Liver (tissue), 9 donors: ENCODE data around the gene OR52I2. TPM values are rescaled to one million over a fixed set of nuclear protein-coding genes. Genes with fewer than 3 reads are reported as not detected.

Source experiments
- DNase-seq: peaks from one replicate; pipeline ENCODE4 v3.0.0-alpha.2; 2017; ENCODE audit warnings: low spot score
- H3K27ac ChIP-seq, 2 donors: one replicate each; pipeline ENCODE4 v1.7.0; 2013; ENCODE audit warnings: inconsistent platforms in 2 of 2, low read length in 2 of 2, control low read depth in 1 of 2, low read depth in 1 of 2, mild to moderate bottlenecking in 1 of 2
- H3K27me3 ChIP-seq, 4 donors: one replicate each; pipeline versions ENCODE4 v1.6.1 to v1.7.0; 2013; ENCODE audit warnings: low read length in 3 of 4, inconsistent platforms in 1 of 4, mild to moderate bottlenecking in 1 of 4, moderate library complexity in 1 of 4; ENCODE audit not compliant: control insufficient read depth in 4 of 4, insufficient read depth in 4 of 4
- H3K36me3 ChIP-seq, 4 donors: one replicate each; pipeline versions ENCODE4 v1.6.1 to v1.7.0; 2013; ENCODE audit warnings: low read length in 3 of 4, mild to moderate bottlenecking in 3 of 4, low read depth in 1 of 4, moderate library complexity in 1 of 4; ENCODE audit not compliant: control insufficient read depth in 4 of 4, insufficient read depth in 3 of 4
- H3K4me1 ChIP-seq, 4 donors: one replicate each; pipeline versions ENCODE4 v1.6.1 to v1.7.0; 2013; ENCODE audit warnings: low read length in 3 of 4, mild to moderate bottlenecking in 3 of 4, moderate library complexity in 1 of 4; ENCODE audit not compliant: control insufficient read depth in 4 of 4, insufficient read depth in 4 of 4
- H3K4me3 ChIP-seq, 3 donors: one replicate each; pipeline versions ENCODE4 v1.6.1 to v1.7.0; 2013; ENCODE audit warnings: low read length in 3 of 3, control low read depth in 1 of 3, low read depth in 1 of 3, mild to moderate bottlenecking in 1 of 3
- H3K9ac ChIP-seq, 2 donors: one replicate each; pipeline ENCODE4 v1.7.0; 2013; ENCODE audit warnings: low read length in 2 of 2, mild to moderate bottlenecking in 2 of 2, moderate library complexity in 2 of 2, control low read depth in 1 of 2, low read depth in 1 of 2
- H3K9me3 ChIP-seq, 4 donors: one replicate each; pipeline versions ENCODE4 v1.6.1 to v1.7.0; 2013; ENCODE audit warnings: low read length in 3 of 4; ENCODE audit not compliant: control insufficient read depth in 4 of 4
- ATF3 ChIP-seq: IDR thresholded peaks from 2 replicates; pipeline ENCODE4 v1.6.1; 2016; ENCODE audit warnings: antibody characterized with exemption
- CTCF ChIP-seq: fragments of 150-350 bp; IDR thresholded peaks from 2 replicates; pipeline ENCODE4 v1.5.1; 2017; ENCODE audit warnings: improper control_type of control experiment, low read depth, low read length; ENCODE audit not compliant: missing input control
- EGR1 ChIP-seq, 2 donors: IDR thresholded peaks; 2 replicates each; pipeline ENCODE4 v1.6.1; 2016 to 2018; ENCODE audit warnings: antibody characterized with exemption in 2 of 2, low read depth in 2 of 2
- FOXA1 ChIP-seq: IDR thresholded peaks from 2 replicates; pipeline ENCODE4 v1.6.1; 2016; ENCODE audit warnings: antibody characterized with exemption
- GABPA ChIP-seq, 2 donors: IDR thresholded peaks in 1 of 2; conservative IDR thresholded peaks in 1 of 2; 2 replicates each; pipeline ENCODE4 v1.6.1; 2016; ENCODE audit warnings: antibody characterized with exemption in 2 of 2, mild to moderate bottlenecking in 1 of 2, moderate library complexity in 1 of 2
- HNF4A ChIP-seq, 2 donors: conservative IDR thresholded peaks; 2 replicates each; pipeline ENCODE4 v1.6.1; 2016; ENCODE audit warnings: antibody characterized with exemption in 2 of 2, mild to moderate bottlenecking in 2 of 2
- MAX ChIP-seq: IDR thresholded peaks from 2 replicates; pipeline ENCODE4 v1.6.1; 2016; ENCODE audit warnings: antibody characterized with exemption
- NR2F2 ChIP-seq: IDR thresholded peaks from 2 replicates; pipeline ENCODE4 v1.6.1; 2016; ENCODE audit warnings: antibody characterized with exemption
- RAD21 ChIP-seq, 2 donors: IDR thresholded peaks; 2 replicates each; pipeline ENCODE4 v1.6.1; 2016; ENCODE audit warnings: antibody characterized with exemption in 2 of 2, mild to moderate bottlenecking in 2 of 2
- RXRA ChIP-seq, 2 donors: IDR thresholded peaks; 2 replicates each; pipeline ENCODE4 v1.6.1; 2017 to 2018; ENCODE audit warnings: antibody characterized with exemption in 2 of 2, mild to moderate bottlenecking in 1 of 2
- SP1 ChIP-seq: IDR thresholded peaks from 2 replicates; pipeline ENCODE4 v1.6.1; 2018; ENCODE audit warnings: antibody characterized with exemption, mild to moderate bottlenecking
- TAF1 ChIP-seq: conservative IDR thresholded peaks from 2 replicates; pipeline ENCODE4 v1.6.1; 2016; ENCODE audit warnings: antibody characterized with exemption, mild to moderate bottlenecking
- YY1 ChIP-seq: IDR thresholded peaks from 2 replicates; pipeline ENCODE4 v1.6.1; 2016; ENCODE audit warnings: antibody characterized with exemption, mild to moderate bottlenecking
- ZBTB33 ChIP-seq: IDR thresholded peaks from 2 replicates; pipeline ENCODE4 v1.6.1; 2016; ENCODE audit warnings: antibody characterized with exemption
- WGBS: extraction: QIAGEN DNeasy Blood & Tissue Kit; methylation state at CpG from one replicate; pipeline ENCODE4 v1.1.7; 2013; 5-methylcytosine and 5-hydroxymethylcytosine counted together
- polyA plus RNA-seq, 2 donors: library from polyadenylated mRNA; stranded (reverse) in 1 of 2; unstranded in 1 of 2; fragments of 200-250 nt in 1 of 2; fragments of >200 nt in 1 of 2; fragmentation: Nextera tagmentation in 1 of 2; extraction: Ambion mirVana in 1 of 2; gene quantifications; one replicate each; pipeline versions ENCODE4 v1.2.1 to v1.2.3, GENCODE V29; 2013 to 2015
- total RNA-seq, 2 donors: library from RNA; depleted of rRNA; stranded (reverse); fragments of >200 nt; gene quantifications; one replicate each; pipeline ENCODE4 v1.2.3, GENCODE V29; 2014
- donor health status: healthy.
- donor health status: healthy.
- donor health status: healthy.
- donor health status: healthy.
- donor health status: healthy.

The OR52I2 gene
- total and polyA plus RNA-seq, 4 donors: under 0.01 TPM; not detected in 3

- TF ChIP-seq ATF3: no peak
- no peak for TF ChIP-seq ZBTB33
- no peak for TF ChIP-seq RAD21 (IDR thresholded peaks at IDR 0.05)
- TF ChIP-seq RXRA (IDR thresholded peaks at IDR 0.05): no peak
These were observed 16.2 kb upstream of the OR52I2 start (continued) for GRCh38 chr11:4565371-4565770.

GRCh38 chr11:4569075-4569474, 12.5 kb upstream of the OR52I2 start:
- H3K9me3 ChIP-seq: peaks cover 0 to 3% (median 1%) of the 10 kb centered on the region in 4 donors
- H3K9ac ChIP-seq: no peak overlapping the region
- H3K27ac ChIP-seq: no peak overlapping the region
- no peaks in the 10 kb centered on the region for H3K27me3 ChIP-seq
- no peaks in the 10 kb centered on the region for H3K36me3 ChIP-seq
- DNase-seq: no peak
- no peak overlapping the region for H3K4me3 ChIP-seq
- 89% methylated on average over 18 of the region's 18 CpGs for WGBS
- H3K4me1 ChIP-seq: no peaks in the 10 kb centered on the region
- TF ChIP-seq EGR1 (IDR thresholded peaks at IDR 0.05; ENCODE audit: low read depth in 2 of 2) (no peak), ATF3 (no peak), RAD21 (IDR thresholded peaks at IDR 0.05) (no peak), TAF1 (no peak), RXRA (IDR thresholded peaks at IDR 0.05) (no peak)

GRCh38 chr11:4576880-4577279, 4.7 kb upstream of the OR52I2 start:
- TF ChIP-seq ZBTB33 (no peak), SP1 (no peak), GABPA (IDR thresholded peaks at IDR 0.05 in 1 of 2, conservative IDR thresholded peaks at IDR 0.05 in 1 of 2) (no peak), EGR1 (IDR thresholded peaks at IDR 0.05; ENCODE audit: low read depth in 2 of 2) (no peak), ATF3 (no peak), TAF1 (no peak), RXRA (IDR thresholded peaks at IDR 0.05) (no peak)
- DNase-seq: no peak
- 73% methylated on average over 3 of the region's 3 CpGs for WGBS
- Histone ChIP-seq H3K27me3 (no peaks in the 10 kb centered on the region), H3K36me3 (no peaks in the 10 kb centered on the region), H3K4me1 (no peaks in the 10 kb centered on the region), H3K9me3 (no peaks in the 10 kb centered on the region), H3K9ac (no peak overlapping the region), H3K27ac (no peak overlapping the region), H3K4me3 (no peak overlapping the region)

GRCh38 chr11:4577761-4578160, 3.8 kb upstream of the OR52I2 start:
- H3K27ac ChIP-seq: no peak overlapping the region
- 83% methylated on average over 2 of the region's 2 CpGs for WGBS
- H3K9ac ChIP-seq: no peak overlapping the region
- no peaks in the 10 kb centered on the region for H3K9me3 ChIP-seq
- no peak overlapping the region for H3K4me3 ChIP-seq
- H3K27me3 ChIP-seq: no peaks in the 10 kb centered on the region
- no peak for DNase-seq
- no peaks in the 10 kb centered on the region for H3K4me1 ChIP-seq
- H3K36me3 ChIP-seq: no peaks in the 10 kb centered on the region
- no peak for TF ChIP-seq ZBTB33
- no peak for TF ChIP-seq FOXA1
- TF ChIP-seq HNF4A (conservative IDR thresholded peaks at IDR 0.05): no peak
- TF ChIP-seq ATF3: no peak
- TF ChIP-seq RXRA (IDR thresholded peaks at IDR 0.05): no peak
- no peak for TF ChIP-seq MAX
- TF ChIP-seq YY1: no peak
- no peak for TF ChIP-seq NR2F2
- TF ChIP-seq CTCF: no peak
